Fibroblast of villous mesenchyme (primary cell): ENCODE results near the gene MKRN1. TPM values are rescaled to one million over a fixed set of nuclear protein-coding genes. Genes with fewer than 3 reads are reported as not detected.
"Not testable (repeated sequence)": the region's sequence is repeated elsewhere in the genome, so short reads cannot be mapped to it uniquely, and the experiment has no call there.

ENCODE experiments used
- DNase-seq: peaks from one replicate; pipeline ENCODE4 v3.0.0-alpha.2; 2010; ENCODE audit warnings: low read depth
- H3K4me3 ChIP-seq: 2 replicates; pipeline ENCODE4 v1.5.1; 2011; ENCODE audit warnings: low read depth, mild to moderate bottlenecking, low read length
- CTCF ChIP-seq: IDR thresholded peaks from 2 replicates; pipeline ENCODE4 v1.5.1; 2012; ENCODE audit warnings: low read depth, mild to moderate bottlenecking, low read length; ENCODE audit not compliant: insufficient read depth
- total RNA-seq: library from RNA; depleted of rRNA; stranded (reverse); fragments of >200 nt; gene quantifications from 2 replicates; pipeline ENCODE4 v1.2.3, GENCODE V29; 2012

MKRN1 gene
- total RNA-seq, 1 donor, result 50.5 TPM

- DNase-seq, result no peak
- no peak for TF ChIP-seq CTCF
- no peak overlapping the region for H3K4me3 ChIP-seq
These were observed 61.7 kb downstream of the MKRN1 start for GRCh38 chr7:140417456-140418155.

DNA sequence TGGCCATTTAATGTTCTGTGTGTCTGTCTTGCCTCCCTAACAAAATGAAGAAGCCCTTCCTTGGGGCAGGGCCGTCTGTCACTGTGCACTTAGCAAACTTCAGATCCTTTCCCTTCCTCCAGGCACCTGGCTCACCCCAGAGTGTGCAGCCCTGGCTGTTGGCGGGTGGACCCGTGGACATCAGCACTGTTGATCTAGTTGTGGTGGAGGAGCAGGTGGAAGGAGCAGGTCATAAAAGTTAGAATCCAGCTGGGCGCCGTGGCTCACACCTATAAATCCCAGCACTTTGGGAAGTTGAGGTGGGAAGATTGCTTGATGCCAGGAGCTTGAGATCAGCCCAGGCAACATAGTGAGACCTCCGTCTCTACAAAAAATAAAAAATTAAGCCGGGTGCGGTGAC lies 62.7 kb downstream of the MKRN1 start:
- no peak for TF ChIP-seq CTCF
- DNase-seq, result no peak
- no peak overlapping the region for H3K4me3 ChIP-seq

DNA sequence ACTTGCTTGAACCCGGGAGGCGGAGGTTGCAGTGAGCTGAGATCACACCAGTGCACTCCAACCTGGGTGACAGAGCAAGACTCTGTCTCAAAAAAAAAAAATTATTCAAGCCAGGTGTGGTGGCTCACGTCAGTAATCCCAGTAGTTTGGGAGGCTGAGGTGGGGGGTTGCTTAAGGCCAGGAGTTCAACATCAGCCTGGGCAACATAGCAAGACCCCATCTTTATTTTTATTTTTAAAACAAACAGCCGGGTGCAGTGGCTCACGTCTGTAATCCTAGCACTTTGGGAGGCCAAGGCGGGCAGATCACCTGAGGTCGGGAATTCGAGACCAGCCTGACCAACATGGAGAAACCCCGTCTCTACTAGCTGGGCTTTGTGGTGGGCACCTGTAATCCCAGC lies 63.5 kb downstream of the MKRN1 start:
- DNase-seq, H3K4me3 ChIP-seq: not testable (repeated sequence)

- DNase-seq, result no peak
- no peak for TF ChIP-seq CTCF
- H3K4me3 ChIP-seq, result no peak overlapping the region
These were observed 63.9 kb downstream of the MKRN1 start for GRCh38 chr7:140415361-140415760.

DNA sequence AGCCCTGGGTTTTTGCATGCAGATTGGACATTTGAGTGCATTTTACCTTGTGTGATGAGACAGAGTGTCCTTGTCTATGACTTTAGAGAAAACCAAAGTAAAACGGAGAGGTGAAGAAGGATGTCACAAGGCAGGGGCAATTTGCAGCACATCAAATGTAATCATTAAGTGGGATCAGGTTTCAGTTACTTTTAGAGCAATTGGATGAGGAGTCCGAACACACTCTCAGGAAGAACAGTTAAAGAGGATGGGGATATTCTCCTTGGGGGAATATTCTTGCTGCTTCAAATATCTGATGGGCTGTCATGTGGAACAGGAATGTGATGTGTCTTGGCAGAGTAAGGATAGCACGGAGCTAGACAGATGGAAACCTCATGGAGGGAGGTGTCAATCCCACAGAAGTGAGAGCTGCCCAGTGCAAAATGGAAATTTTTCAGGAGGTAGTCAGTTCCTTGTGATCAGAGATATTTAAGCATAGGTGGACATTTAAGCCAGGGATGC lies 74.7 kb downstream of the MKRN1 start:
- no peak for DNase-seq
- no peak overlapping the region for H3K4me3 ChIP-seq
- TF ChIP-seq CTCF, result no peak

DNA sequence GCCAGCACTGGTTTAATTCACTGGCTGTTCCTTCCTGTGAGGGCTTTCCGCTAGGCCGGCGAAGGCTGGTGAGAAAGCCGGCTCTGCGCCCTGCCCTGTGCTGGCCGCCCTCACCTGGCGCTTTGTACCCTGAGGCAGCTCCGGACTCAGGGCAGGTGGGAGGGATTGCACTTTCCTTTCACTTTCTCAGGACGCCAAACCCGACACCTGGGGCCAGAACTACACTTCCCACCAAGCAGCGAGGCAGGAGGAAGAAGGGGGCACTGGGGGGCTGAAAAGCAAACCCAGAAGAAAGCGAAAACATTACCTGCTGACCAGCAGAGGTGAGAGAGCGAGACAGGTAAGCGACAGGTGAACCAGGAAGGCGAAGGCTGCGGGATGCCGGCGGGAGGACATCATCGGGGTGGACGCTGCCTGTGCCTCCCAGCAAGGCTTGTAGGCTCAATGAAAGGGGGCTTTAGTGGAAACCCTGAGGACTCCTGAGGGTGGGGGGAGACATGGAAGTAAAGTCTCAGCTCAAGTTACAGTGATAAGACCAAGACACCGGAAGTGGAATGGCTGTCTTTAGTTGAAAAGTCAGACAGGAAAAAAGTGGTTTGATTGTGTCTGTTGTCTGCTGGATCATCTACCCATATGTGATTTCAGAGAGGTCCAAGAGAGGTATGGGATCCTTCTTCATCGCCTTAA lies 75.3 kb downstream of the MKRN1 start, which contains the start of gene RAB19:
RAB19 (plus strand) TSS at position 181 of the 687 bp plus-strand sequence. CDS start 3,589 bp downstream, outside the sequence.
- no peak for DNase-seq

More for the DNA sequence above, 75.3 kb downstream of the MKRN1 start, which contains the start of gene RAB19:
- no peak for TF ChIP-seq CTCF
- H3K4me3 ChIP-seq, result peak within 1 kb of the TSS; percentile 39

Other genes with a start within 250 kb of the MKRN1 start
- 62.2 and 79.0 TPM in 2 replicates for gene SLC37A3, start 81.0 kb downstream of the MKRN1 start, total RNA-seq
- gene RAB19, start 75.4 kb downstream of the MKRN1 start, total RNA-seq, result not detected in 2 replicates
- gene DENND2A, start 161.3 kb upstream of the MKRN1 start, total RNA-seq, result 25.5 and 26.7 TPM in 2 replicates
- gene ADCK2, start 193.4 kb upstream of the MKRN1 start, total RNA-seq, result 12.9 and 20.3 TPM in 2 replicates
- gene NDUFB2, start 217.2 kb upstream of the MKRN1 start, total RNA-seq, result 71.8 and 91.1 TPM in 2 replicates